Activated naive CD4-positive, alpha-beta T cell treated with anti-CD3 and anti-CD28 coated beads, Interleukin-2, amount 50 U/mL, for 24 hours (primary cell): ENCODE data around the gene TMEM94.
"Not testable (repeated sequence)": the region's sequence is repeated elsewhere in the genome, so short reads cannot be mapped to it uniquely, and the experiment has no call there.

Source experiments
- H3K27ac Mint-ChIP-seq: one replicate; pipeline ENCODE4 v1.8.0; 2021; ENCODE audit warnings: mild to moderate bottlenecking, mixed read lengths
- H3K27me3 Mint-ChIP-seq: one replicate; pipeline ENCODE4 v1.8.0; 2021; ENCODE audit warnings: mixed read lengths
- H3K36me3 Mint-ChIP-seq: one replicate; pipeline ENCODE4 v1.8.0; 2021; ENCODE audit warnings: mixed read lengths
- H3K4me1 Mint-ChIP-seq: one replicate; pipeline ENCODE4 v1.8.0; 2021; ENCODE audit warnings: mixed read lengths
- H3K4me3 Mint-ChIP-seq: one replicate; pipeline ENCODE4 v1.8.0; 2021; ENCODE audit warnings: mild to moderate bottlenecking, mixed read lengths
- H3K9me3 Mint-ChIP-seq: one replicate; pipeline ENCODE4 v1.8.0; 2021; ENCODE audit warnings: mixed read lengths

The TMEM94 gene

DNA sequence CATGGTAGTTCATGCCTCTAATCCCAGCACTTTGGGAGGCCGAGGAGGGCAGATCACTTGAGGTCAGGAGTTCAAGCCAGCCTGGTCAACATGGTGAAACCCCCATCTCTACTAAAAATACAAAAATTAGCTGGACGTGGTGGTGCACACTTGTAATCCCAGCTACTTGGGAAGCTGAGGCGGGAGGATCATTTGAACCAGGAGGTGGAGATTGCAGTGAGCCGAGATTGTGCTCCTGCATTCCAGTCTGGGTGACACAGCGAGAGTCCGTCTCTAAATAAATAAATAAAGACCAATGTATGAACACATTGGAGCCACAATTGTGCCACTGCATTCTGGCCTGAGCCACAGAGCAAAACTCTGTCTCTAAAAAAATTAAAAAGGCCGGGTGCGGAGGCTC, 19.0 kb upstream of the TMEM94 start:
- H3K4me1 Mint-ChIP-seq, H3K27me3 Mint-ChIP-seq, H3K36me3 Mint-ChIP-seq, H3K4me3 Mint-ChIP-seq, H3K9me3 Mint-ChIP-seq, H3K27ac Mint-ChIP-seq: not testable (repeated sequence)

GRCh38 chr17:75439287-75439686, 17.1 kb upstream of the TMEM94 start:
- H3K27ac Mint-ChIP-seq, result no peak overlapping the region
- no peaks in the 10 kb centered on the region for H3K27me3 Mint-ChIP-seq
- H3K4me3 Mint-ChIP-seq, result no peak overlapping the region
- H3K36me3 Mint-ChIP-seq, result no peaks in the 10 kb centered on the region
- no peaks in the 10 kb centered on the region for H3K9me3 Mint-ChIP-seq
- peaks cover 5% of the 10 kb centered on the region for H3K4me1 Mint-ChIP-seq

- no peaks in the 10 kb centered on the region for H3K36me3 Mint-ChIP-seq
- H3K27ac Mint-ChIP-seq, result no peak overlapping the region
- H3K9me3 Mint-ChIP-seq, result no peaks in the 10 kb centered on the region
- H3K4me1 Mint-ChIP-seq, result peaks cover 4% of the 10 kb centered on the region
- no peak overlapping the region for H3K4me3 Mint-ChIP-seq
- H3K27me3 Mint-ChIP-seq, result no peaks in the 10 kb centered on the region
Measured at GRCh38 chr17:75440738-75441448, 15.5 kb upstream of the TMEM94 start.

- Mint-ChIP-seq H3K27me3 (no peaks in the 10 kb centered on the region), H3K4me3 (no peak overlapping the region), H3K36me3 (no peaks in the 10 kb centered on the region), H3K27ac (no peak overlapping the region), H3K9me3 (no peaks in the 10 kb centered on the region), H3K4me1 (no peaks in the 10 kb centered on the region)
Measured at GRCh38 chr17:75442168-75443103, 14.0 kb upstream of the TMEM94 start.

DNA sequence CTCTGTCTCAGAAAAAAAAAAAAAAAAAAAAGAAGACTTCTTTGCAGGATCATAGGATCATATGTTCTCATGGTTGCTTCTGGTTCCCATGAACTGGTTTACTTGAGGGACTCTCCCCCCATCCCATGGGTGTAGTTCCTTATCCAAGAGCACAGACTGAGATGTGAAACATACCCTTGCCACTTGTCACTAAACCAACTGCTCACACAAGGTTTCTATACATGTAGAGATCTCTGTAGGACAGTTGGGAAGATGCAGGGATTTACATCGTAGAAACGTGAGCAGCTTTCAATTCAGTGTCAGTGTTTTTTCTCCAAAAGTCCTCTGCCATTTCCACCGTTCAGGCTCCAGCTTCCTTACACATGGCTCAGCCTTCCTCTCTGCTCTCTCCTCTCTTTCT, 11.1 kb upstream of the TMEM94 start:
- no peaks in the 10 kb centered on the region for H3K36me3 Mint-ChIP-seq
- no peaks in the 10 kb centered on the region for H3K27me3 Mint-ChIP-seq
- no peaks in the 10 kb centered on the region for H3K9me3 Mint-ChIP-seq
- H3K27ac Mint-ChIP-seq, result no peak overlapping the region
- no peaks in the 10 kb centered on the region for H3K4me1 Mint-ChIP-seq
- H3K4me3 Mint-ChIP-seq, result no peak overlapping the region

- not testable (repeated sequence) for H3K27me3 Mint-ChIP-seq, H3K36me3 Mint-ChIP-seq, H3K4me1 Mint-ChIP-seq, H3K9me3 Mint-ChIP-seq, H3K27ac Mint-ChIP-seq, H3K4me3 Mint-ChIP-seq
Measured at GRCh38 chr17:75445896-75446295, 10.5 kb upstream of the TMEM94 start.

DNA sequence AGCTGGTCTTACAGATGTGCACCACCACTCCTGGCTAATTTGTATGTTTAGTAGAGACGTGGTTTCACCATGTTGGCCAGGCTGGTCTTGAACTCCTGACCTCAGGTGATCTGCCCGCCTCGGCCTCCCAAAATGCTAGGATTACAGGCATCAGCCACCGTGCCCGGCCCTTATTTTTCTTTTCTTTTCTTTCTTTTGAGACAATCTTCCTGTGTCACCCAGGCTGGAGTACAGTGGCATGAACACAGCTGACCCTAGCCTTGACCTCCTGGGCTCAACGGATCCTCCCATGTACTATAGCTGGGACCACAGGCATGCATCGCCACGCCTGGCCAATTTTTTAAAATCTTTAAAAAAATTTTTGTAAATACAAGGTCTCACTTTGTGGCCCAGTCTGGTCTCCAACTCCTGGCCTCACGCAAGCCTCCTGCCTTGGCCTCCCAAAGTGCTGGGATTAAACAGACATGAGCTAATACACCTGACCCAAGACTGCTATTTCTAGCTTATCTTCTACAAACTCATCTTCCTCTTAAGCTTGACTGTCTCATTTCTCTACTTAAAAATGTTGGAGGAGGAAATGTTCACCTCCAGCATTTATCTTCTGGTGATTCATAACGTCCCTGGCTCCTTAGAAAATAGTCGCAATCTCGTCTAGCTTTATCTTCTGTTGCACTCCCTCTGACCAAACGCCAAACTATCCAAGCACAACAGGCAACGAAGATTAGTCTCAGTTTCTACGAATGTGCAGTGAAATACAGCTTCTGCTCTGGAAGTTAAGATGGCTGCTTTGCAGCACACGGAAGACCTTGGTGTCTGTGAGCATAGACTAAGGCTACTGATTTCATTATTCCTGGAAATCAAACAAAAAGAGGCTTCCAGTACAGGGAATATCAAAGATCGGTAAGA, 8.2 kb upstream of the TMEM94 start:
- Mint-ChIP-seq H3K27ac (no peak overlapping the region), H3K4me1 (no peaks in the 10 kb centered on the region), H3K4me3 (no peak overlapping the region)

DNA sequence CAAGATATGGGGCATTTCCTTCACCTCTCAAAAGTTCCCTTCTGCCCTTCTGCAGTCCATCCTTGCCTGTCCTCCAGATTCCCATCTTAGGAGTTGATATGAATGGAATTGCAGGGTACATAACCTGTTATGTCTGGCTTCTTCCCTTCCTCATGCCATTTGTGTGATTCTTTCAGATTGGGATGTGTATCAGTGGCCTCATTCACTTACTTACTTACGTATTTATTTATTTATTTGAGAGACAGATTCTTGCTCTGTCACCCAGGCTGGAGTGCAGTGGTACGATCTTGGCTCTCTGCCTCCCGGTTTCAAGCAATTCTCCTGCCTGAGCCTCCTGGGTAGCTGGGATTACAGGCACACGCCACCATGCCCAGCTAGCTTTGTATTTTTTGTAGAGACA, 6.2 kb upstream of the TMEM94 start:
- Mint-ChIP-seq H3K4me3 (no peak overlapping the region), H3K4me1 (no peaks in the 10 kb centered on the region), H3K27ac (no peak overlapping the region), H3K27me3 (no peaks in the 10 kb centered on the region), H3K36me3 (no peaks in the 10 kb centered on the region), H3K9me3 (no peaks in the 10 kb centered on the region)

More for the DNA sequence above, 8.2 kb upstream of the TMEM94 start:
- no peaks in the 10 kb centered on the region for H3K9me3 Mint-ChIP-seq
- H3K27me3 Mint-ChIP-seq, result no peaks in the 10 kb centered on the region
- H3K36me3 Mint-ChIP-seq, result no peaks in the 10 kb centered on the region

DNA sequence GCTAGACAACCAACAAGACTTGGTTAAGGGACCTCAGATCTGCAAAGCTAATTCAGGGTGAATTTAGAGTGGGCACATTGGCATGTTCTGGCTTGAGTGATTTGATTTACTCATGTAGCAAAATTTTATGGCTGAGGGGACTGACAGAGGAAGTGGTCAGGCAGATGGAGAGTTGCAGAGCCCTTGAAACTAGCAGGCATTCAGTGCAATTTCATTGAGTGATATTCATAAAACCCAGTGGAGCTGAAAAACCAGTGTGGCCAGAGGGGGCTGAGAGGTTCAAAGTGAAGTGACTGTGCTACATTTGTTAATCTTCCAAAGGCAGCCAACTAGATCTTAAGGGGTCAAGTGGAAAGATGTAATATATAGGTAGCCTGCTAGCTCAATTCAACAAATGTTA, 2.2 kb upstream of the TMEM94 start:
- Mint-ChIP-seq H3K4me3 (peak overlapping the region; percentile 34), H3K27me3 (no peaks in the 10 kb centered on the region), H3K9me3 (no peaks in the 10 kb centered on the region), H3K36me3 (no peaks in the 10 kb centered on the region), H3K4me1 (peaks cover 21% of the 10 kb centered on the region), H3K27ac (no peak overlapping the region)

DNA sequence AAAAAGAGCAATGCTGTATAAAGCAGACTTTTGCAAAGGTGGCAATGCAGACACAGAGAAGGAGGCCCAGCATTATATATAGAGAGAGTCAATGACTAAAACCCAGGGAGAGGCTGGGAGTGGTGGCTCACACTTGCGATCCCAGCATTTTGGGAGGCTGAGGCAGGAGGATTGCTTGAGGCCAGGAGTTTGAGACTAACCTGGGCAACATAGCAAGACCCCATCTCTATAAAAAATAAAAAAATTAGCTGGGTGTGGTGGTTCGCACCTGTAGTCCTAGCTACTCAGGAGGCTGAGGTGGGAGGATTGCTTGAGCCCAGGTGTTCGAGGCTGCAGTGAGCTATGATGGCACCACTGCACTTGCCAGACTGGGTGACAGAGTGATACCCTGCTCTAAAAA, 1.8 kb upstream of the TMEM94 start:
- not testable (repeated sequence) for H3K36me3 Mint-ChIP-seq, H3K27me3 Mint-ChIP-seq, H3K27ac Mint-ChIP-seq, H3K4me3 Mint-ChIP-seq, H3K9me3 Mint-ChIP-seq
- peaks cover 24% of the 10 kb centered on the region for H3K4me1 Mint-ChIP-seq

DNA sequence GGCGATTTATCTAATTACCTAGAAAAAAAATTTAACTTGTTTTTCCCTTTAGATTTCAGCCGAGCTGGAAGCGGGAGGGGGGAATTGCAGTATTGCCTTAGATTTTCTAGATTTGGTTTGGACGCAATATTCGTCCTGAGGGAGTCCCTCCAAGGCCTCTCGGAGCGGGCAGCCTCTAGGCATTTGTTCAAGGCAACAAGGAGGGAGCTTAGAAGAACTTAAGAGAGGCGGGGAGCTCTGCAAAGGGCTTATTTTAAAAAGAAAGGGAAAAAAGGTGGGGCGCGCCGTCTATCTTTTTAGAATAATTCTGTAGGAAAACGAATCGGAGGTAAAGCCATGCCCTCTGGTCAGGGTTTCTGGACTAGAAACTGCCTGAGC, 407 bp upstream of the TMEM94 start:
- H3K4me1 Mint-ChIP-seq, result peaks cover 31% of the 10 kb centered on the region

GRCh38 chr17:75457047-75457654, 716 bp downstream of the TMEM94 start:
- H3K9me3 Mint-ChIP-seq, result no peaks in the 10 kb centered on the region

More for the DNA sequence above, 407 bp upstream of the TMEM94 start:
- H3K27me3 Mint-ChIP-seq, result no peaks in the 10 kb centered on the region
- H3K9me3 Mint-ChIP-seq, result no peaks in the 10 kb centered on the region
- peak overlapping the region; percentile 90 for H3K27ac Mint-ChIP-seq
- H3K4me3 Mint-ChIP-seq, result peak overlapping the region; percentile 94
- H3K36me3 Mint-ChIP-seq, result no peaks in the 10 kb centered on the region

GRCh38 chr17:75459246-75459589, 2.8 kb downstream of the TMEM94 start:
- H3K27ac Mint-ChIP-seq, result no peak overlapping the region
- no peaks in the 10 kb centered on the region for H3K36me3 Mint-ChIP-seq
- no peaks in the 10 kb centered on the region for H3K9me3 Mint-ChIP-seq
- H3K4me1 Mint-ChIP-seq, result peaks cover 42% of the 10 kb centered on the region
- H3K4me3 Mint-ChIP-seq, result no peak overlapping the region
- no peaks in the 10 kb centered on the region for H3K27me3 Mint-ChIP-seq

More at GRCh38 chr17:75457047-75457654, 716 bp downstream of the TMEM94 start:
- no peaks in the 10 kb centered on the region for H3K36me3 Mint-ChIP-seq
- no peaks in the 10 kb centered on the region for H3K27me3 Mint-ChIP-seq
- peaks cover 31% of the 10 kb centered on the region for H3K4me1 Mint-ChIP-seq
- H3K4me3 Mint-ChIP-seq, result peak overlapping the region; percentile 94
- peak overlapping the region; percentile 80 for H3K27ac Mint-ChIP-seq

DNA sequence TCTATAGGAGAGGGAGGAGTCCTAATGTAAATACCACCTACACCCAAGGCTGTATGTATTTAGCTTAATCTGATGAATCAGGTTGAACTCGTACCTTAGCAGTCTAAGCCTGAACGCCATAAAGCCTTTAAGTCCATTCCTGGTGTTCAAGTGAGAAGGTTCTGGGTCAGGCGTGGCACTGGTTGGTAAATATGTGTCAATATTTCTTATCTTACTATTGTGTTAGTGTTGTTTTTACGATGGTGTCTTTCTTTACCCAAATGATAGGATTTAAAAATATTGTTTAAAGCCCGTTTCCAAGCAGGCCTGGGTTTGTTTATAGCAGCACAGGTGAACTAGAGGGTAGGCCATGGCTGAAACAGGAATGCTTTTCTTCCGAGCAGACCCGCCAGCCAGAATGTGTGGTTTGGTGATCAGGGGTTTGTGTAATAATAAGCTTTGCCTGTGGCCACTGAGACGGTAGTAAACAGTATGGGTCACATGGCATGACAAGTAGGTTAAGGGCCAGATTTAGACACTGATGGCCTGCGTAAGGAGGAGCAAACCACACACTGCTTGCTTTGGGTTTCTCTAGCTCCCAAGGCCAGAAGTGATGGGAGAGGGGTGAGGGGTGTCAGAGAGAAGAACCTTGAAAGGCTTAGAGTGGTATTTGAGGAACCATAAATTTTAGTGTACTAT, 3.3 kb downstream of the TMEM94 start:
- Mint-ChIP-seq H3K9me3 (no peaks in the 10 kb centered on the region), H3K4me3 (no peak overlapping the region), H3K27me3 (no peaks in the 10 kb centered on the region), H3K27ac (no peak overlapping the region), H3K36me3 (no peaks in the 10 kb centered on the region), H3K4me1 (peaks cover 47% of the 10 kb centered on the region)

GRCh38 chr17:75460295-75460694, 3.9 kb downstream of the TMEM94 start:
- H3K36me3 Mint-ChIP-seq, result peaks cover 3% of the 10 kb centered on the region
- H3K27me3 Mint-ChIP-seq, result no peaks in the 10 kb centered on the region
- no peak overlapping the region for H3K4me3 Mint-ChIP-seq
- no peak overlapping the region for H3K27ac Mint-ChIP-seq
- H3K4me1 Mint-ChIP-seq, result peaks cover 47% of the 10 kb centered on the region
- H3K9me3 Mint-ChIP-seq, result no peaks in the 10 kb centered on the region
